Activated T-cell treated with anti-CD3 and anti-CD28 coated beads, Interleukin-2, amount 50 U/mL, for 4 hours (primary cell): ENCODE data around the gene LANCL2. TPM values are rescaled to one million over a fixed set of nuclear protein-coding genes. Genes with fewer than 3 reads are reported as not detected.
A peak's percentile ranks its signal among the peaks of the same experiment; 100 is the strongest.

Experiments
- ATAC-seq, 2 donors: fragments of 200-7000 bp; cut with Tn5 transposase; one replicate each; pipeline ENCODE4 v1.10.0; 2021
- DNase-seq: peaks from one replicate; pipeline ENCODE4 v3.0.0-alpha.2; 2020
- H3K27me3 Mint-ChIP-seq: one replicate; pipeline ENCODE4 v1.8.0; 2021; ENCODE audit warnings: low read depth, mixed read lengths
- H3K36me3 Mint-ChIP-seq: one replicate; pipeline ENCODE4 v1.8.0; 2022; ENCODE audit warnings: mixed read lengths; ENCODE audit not compliant: insufficient read depth
- H3K4me1 Mint-ChIP-seq: one replicate; pipeline ENCODE4 v1.8.0; 2021; ENCODE audit warnings: low read depth, mixed read lengths
- H3K4me3 Mint-ChIP-seq: one replicate; pipeline ENCODE4 v1.8.0; 2021; ENCODE audit warnings: mild to moderate bottlenecking, moderate library complexity, mixed read lengths
- H3K9me3 Mint-ChIP-seq: one replicate; pipeline ENCODE4 v1.8.0; 2021; ENCODE audit warnings: mixed read lengths
- total RNA-seq, 3 donors: library from RNA; stranded (reverse); gene quantifications; one replicate each; pipeline ENCODE4 v1.2.1, GENCODE V29; 2021

The LANCL2 gene, protein sequence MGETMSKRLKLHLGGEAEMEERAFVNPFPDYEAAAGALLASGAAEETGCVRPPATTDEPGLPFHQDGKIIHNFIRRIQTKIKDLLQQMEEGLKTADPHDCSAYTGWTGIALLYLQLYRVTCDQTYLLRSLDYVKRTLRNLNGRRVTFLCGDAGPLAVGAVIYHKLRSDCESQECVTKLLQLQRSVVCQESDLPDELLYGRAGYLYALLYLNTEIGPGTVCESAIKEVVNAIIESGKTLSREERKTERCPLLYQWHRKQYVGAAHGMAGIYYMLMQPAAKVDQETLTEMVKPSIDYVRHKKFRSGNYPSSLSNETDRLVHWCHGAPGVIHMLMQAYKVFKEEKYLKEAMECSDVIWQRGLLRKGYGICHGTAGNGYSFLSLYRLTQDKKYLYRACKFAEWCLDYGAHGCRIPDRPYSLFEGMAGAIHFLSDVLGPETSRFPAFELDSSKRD
- total RNA-seq: 10 to 100 TPM; 23.3 to 26.4 (median 25.7) TPM

DNA sequence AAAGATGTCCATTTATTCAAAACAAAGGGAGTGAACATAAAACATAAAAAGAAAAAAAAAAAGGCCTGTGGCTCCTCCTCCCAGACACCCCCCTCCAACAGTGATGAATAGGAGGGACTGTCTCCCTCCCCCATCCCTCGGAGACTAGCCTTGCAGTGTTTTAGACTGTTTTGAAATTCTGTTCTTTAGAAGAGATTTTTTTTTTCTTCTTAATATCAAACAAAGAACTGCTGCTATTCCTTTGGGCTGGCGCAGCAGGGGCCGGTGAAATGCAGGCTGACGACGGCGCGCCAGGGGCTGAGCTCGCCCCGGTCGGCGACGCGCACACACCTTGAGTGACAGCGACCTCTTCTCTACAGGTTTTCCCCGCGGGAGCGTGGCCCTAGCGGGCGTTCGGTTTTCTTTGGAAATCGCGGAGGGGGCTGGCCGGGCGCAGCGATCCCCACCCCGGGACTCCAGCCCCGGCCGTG lies at the start of gene LANCL2:
Gene LANCL2 (plus strand): TSS at position 133 of the 470 bp plus-strand sequence. CDS start 689 bp downstream, outside the sequence.
- Mint-ChIP-seq H3K9me3 (no peaks in the 10 kb centered on the region), H3K4me1 (peaks cover 32% of the 10 kb centered on the region), H3K4me3 (peak within 1 kb of the TSS; percentile 98), H3K27me3 (no peaks in the 10 kb centered on the region), H3K36me3 (peaks cover 1% of the 10 kb centered on the region)
- DNase-seq (peak; percentile 40), ATAC-seq (peak; percentile 31 to 38)

DNA sequence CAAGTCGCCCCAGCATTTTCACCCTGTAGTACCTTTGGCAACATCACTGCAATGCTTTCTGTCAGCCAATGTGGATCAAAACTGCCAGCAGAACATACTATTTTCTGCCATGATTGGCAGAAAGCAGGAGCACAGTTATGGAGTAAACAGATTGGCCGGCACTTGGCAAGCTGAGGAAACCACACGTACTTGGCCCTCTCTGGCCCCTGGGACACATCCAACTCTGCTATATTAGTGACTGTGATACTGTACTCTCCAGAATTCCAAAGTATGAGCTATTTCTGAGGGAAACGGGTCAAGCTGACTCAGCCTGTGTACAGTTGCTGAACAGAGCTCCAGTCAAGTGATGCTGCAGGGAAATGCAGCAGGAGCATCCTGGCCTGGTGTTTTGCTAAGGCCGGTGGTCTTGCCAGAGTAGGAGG lies 39.8 kb upstream of the LANCL2 start:
- Mint-ChIP-seq H3K9me3 (peaks cover 4% of the 10 kb centered on the region), H3K27me3 (peaks cover 10% of the 10 kb centered on the region), H3K4me1 (no peaks in the 10 kb centered on the region), H3K4me3 (no peak overlapping the region), H3K36me3 (no peaks in the 10 kb centered on the region)
- no peak for ATAC-seq
- no peak for DNase-seq

DNA sequence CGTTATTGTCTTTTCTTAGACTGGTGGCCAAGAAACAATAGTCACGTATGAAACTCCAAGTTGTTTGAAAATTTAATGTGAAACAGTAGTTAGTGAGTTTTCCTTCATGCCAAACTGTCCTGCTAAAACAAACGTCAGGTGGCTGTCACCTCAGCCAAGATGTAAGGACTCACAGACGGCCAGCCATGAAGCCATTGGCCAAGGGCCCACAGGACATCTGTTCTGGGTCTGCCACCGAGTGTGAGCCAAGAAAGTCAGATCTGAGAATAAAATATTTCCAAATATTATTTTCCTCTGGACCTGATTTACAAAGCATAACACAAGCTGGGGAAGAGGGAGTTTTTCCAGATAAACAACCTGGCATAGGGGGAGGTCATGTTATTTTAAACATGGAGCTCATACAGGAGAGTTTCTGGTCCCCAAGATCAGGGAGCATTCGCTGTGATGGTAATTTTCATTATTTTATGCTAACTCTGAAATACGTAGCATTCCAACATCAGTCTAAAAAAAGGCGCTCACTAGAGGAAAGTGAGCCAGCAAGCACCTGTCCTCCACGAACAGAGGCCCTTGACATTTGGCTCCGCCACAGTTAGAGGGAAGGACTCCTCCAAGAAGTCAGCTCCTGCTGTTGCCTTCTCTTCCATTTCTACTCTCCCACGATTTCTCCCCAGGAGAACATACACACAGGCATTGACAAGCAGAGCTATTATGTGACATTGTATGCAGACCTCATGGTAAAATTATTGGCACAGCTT lies 38.9 kb upstream of the LANCL2 start:
- ATAC-seq (no peak), DNase-seq (no peak)
- Mint-ChIP-seq H3K9me3 (peaks cover 4% of the 10 kb centered on the region), H3K27me3 (peaks cover 3% of the 10 kb centered on the region), H3K4me1 (no peaks in the 10 kb centered on the region), H3K36me3 (no peaks in the 10 kb centered on the region), H3K4me3 (no peak overlapping the region)

DNA sequence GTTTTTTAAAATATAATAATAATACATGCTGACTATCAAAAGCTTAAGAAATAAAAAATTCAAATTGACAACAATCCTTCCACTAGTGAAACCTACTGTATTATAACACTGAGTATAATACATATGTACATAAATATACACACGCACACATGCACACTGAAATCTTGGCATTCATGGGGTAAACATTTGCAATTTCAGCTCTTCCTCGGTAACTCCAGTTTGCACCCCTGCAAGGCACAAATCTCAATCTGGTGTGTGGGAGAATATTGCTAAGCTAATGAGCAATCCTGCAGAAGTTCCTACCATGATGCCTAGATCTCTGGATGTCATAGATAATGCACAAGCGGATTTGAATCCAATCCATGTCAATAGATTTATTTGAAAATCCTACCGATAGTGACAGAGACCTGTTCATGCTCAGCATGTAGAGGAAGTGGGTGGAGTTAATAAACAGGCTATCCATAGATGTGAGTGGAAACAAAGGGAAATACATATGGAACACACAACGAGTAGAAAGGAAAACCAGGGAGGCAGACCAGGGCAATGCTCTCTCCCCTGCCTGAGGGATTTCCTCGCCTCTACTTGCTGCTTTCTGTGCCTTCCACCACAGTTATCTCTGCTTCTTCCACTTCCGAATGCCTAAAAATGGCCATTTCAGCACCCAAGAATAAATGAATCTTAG lies 38.1 kb upstream of the LANCL2 start:
- no peaks in the 10 kb centered on the region for H3K9me3 Mint-ChIP-seq
- H3K27me3 Mint-ChIP-seq: peaks cover 4% of the 10 kb centered on the region
- DNase-seq (no peak), ATAC-seq (no peak)
- no peak overlapping the region for H3K4me3 Mint-ChIP-seq
- H3K4me1 Mint-ChIP-seq: no peaks in the 10 kb centered on the region
- H3K36me3 Mint-ChIP-seq: no peaks in the 10 kb centered on the region

DNA sequence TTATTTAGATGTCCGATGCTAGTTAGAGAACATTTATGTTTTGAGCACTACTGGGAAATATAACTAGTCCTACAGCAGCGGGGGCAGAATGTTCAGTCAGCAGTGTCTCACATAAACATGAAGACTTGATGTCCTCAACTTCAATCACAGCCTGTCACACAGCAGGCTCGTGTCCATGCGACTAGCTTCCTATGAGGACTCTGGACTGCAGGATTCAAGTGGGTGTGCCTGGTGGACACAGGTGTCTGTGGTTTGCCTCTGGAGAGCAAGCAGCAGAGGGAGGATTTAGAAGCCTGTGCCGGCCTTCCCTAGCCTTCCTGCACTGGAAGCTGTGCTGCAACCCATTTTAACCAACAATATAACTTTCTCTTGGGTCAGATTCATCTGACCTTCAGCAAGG lies 30.0 kb upstream of the LANCL2 start:
- H3K4me1 Mint-ChIP-seq: no peaks in the 10 kb centered on the region
- no peaks in the 10 kb centered on the region for H3K36me3 Mint-ChIP-seq
- ATAC-seq (no peak), DNase-seq (no peak)
- no peak overlapping the region for H3K4me3 Mint-ChIP-seq
- no peaks in the 10 kb centered on the region for H3K9me3 Mint-ChIP-seq
- H3K27me3 Mint-ChIP-seq: peaks cover 7% of the 10 kb centered on the region

DNA sequence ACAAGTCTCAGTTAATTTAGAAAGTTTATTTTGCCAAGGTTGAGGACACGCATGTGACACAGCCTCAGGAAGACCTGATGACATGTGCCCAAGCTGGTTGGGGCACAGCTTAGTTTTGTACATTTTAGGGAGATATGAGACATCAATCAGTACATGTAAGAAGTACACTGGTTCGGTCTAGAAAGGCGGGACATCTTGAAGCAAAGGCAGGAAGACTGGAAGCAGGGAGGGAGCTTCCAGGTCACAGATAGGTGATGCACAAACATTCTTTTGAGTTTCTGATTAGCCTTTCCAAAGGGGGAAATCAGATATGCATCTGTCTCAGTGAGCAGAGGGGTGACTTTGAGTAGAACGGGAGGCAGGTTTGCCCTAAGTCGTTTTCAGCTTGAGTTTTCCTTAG lies 29.4 kb upstream of the LANCL2 start:
- H3K4me1 Mint-ChIP-seq: no peaks in the 10 kb centered on the region

DNA sequence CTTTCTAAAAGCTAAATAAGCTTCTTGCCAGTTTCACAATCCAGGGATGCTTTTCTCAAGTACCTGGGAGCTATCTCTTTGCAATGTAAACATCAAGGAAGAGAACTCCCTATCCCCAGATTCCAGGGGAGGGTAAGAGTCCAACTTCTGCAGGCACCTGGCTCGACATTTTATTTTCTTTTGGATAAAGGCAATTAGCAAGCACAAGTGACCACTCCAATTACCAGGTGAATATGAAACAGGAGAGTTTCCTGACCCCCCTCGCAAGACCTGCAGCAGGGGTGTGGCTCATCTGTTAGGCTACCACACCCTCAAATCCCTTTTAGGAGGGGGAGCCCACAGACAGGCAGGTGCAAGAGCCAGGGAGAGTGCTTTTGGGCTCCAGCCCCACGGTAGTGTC lies 28.6 kb upstream of the LANCL2 start:
- ATAC-seq (no peak), DNase-seq (no peak)
- H3K4me3 Mint-ChIP-seq: no peak overlapping the region
- H3K27me3 Mint-ChIP-seq: peaks cover 3% of the 10 kb centered on the region
- H3K4me1 Mint-ChIP-seq: no peaks in the 10 kb centered on the region
- no peaks in the 10 kb centered on the region for H3K9me3 Mint-ChIP-seq
- no peaks in the 10 kb centered on the region for H3K36me3 Mint-ChIP-seq

More for the DNA sequence above, 29.4 kb upstream of the LANCL2 start:
- peaks cover 7% of the 10 kb centered on the region for H3K27me3 Mint-ChIP-seq
- H3K9me3 Mint-ChIP-seq: no peaks in the 10 kb centered on the region
- no peaks in the 10 kb centered on the region for H3K36me3 Mint-ChIP-seq
- DNase-seq (no peak), ATAC-seq (no peak)
- no peak overlapping the region for H3K4me3 Mint-ChIP-seq

DNA sequence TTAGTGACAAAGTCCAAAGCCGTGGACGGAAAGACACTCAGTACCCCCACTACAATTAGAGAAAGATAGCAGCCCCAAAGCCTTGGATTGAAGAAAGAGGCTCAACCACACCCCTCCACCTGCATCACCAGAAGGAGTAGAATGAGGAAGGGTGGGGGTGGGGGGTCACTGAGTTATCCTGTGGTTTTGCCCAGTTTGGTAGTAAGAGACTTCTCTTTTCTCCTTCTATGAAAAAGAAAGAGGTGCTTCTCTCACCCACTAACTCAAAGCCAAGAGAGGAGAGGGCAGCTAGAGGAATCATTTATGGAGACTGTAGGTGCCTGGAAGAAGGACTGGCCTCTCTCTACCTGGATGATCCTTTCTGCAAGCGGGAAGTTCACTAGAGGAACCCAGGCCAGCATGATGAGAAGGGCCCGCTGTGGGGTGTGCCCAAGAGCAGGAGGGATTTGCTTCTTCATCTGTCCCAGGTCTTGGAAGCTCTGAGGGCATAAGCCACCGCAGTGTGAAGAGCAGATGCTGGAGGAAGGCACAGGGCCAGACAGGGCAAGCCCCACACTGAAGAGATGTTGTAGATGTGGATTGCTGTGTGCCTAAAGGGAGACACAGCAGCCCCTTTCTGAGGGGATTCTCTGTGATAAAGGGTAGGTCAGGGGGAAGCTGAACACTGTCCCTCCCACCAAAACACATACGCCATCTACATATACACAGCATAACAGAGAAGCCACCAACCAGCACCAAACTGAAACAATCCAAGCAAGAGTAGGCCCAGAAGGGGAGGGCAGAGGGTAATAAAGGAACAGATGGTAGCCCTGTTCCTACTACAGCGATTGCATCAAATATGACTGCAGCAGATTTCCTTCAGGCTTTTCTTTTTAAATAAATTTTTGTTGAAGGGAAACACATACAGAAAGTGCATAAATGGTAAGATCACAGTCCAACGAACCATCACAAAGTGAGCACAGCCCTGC lies 25.8 kb upstream of the LANCL2 start:
- Mint-ChIP-seq H3K27me3 (peaks cover 3% of the 10 kb centered on the region), H3K4me3 (no peak overlapping the region), H3K9me3 (no peaks in the 10 kb centered on the region), H3K36me3 (no peaks in the 10 kb centered on the region), H3K4me1 (no peaks in the 10 kb centered on the region)
- no peak for ATAC-seq
- DNase-seq: no peak

DNA sequence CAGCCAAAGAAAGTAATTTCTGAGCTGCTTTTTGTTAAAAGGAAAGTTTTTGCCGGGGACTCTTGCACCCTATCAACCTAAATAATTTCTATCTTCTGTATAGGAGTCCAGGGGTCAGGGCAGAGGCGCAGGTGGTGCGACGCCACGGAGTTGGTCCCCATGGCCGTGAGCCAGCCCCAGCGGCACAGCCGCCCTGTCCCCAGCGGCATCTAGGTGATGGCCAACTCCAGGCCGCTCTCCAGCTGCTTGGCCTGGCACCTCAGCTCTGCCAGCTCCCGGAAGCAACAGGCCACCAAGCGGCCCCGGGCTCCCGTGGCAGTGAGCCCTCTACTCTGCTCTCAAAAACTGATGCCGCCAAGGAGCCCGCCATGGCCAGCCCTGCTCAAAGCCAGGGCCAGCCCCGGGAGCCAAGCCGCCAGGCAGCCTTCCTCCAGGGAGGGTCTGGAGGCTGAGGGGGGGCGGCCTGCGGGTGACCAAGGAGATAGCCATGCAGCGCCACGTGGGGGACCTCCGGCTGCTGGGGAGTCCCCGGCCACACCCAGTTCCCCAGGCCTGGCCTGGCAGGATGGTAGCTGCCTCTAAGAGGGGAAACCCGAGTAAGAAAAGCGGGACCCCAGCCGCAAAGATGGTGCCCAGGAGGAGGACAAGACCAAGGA lies 22.8 kb upstream of the LANCL2 start:
- DNase-seq: no peak
- Mint-ChIP-seq H3K4me1 (no peaks in the 10 kb centered on the region), H3K27me3 (peaks cover 6% of the 10 kb centered on the region), H3K36me3 (no peaks in the 10 kb centered on the region), H3K9me3 (no peaks in the 10 kb centered on the region), H3K4me3 (no peak overlapping the region)
- no peak for ATAC-seq

DNA sequence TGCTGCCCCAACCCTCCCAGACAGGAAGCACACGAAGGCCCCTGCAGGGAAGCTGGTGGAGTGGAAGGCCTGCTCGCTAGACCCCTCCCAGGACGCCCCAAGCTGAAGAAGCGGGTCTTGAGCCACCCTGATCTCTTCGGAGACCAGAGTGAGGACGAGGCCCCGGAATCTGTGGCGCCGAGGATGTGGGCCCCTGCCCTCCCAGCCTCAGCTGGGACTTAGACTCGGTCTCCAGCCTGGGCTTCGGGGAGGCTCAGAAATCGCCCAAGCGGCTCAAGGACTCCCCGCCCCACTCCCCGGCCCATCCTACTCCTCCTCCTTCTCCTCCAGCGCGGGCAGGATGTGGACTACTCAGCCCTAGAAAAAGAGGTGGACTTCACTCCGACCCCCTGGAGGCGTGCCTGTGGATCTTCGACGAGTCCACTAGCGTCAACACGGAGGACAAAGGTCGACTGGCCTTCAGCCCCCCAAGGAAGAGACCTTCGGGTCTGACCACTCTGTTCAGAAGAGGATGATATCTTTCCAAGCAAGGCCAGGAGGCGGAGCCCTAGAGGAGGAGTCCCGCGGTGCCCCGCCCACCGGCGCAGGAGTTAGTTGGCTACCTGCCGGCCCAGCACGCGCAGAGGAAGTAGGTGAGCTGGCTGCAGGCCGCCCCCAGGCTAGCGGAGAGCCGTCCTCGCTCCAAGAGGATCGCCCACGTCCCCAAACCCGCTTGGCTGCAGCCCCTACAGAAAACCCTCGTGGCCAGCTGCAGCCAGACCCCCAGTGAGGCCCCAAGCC lies 21.9 kb upstream of the LANCL2 start:
- H3K4me3 Mint-ChIP-seq: no peak overlapping the region
- DNase-seq (no peak), ATAC-seq (no peak)
- peaks cover 7% of the 10 kb centered on the region for H3K27me3 Mint-ChIP-seq
- H3K9me3 Mint-ChIP-seq: no peaks in the 10 kb centered on the region
- H3K4me1 Mint-ChIP-seq: peaks cover under 1% of the 10 kb centered on the region
- no peaks in the 10 kb centered on the region for H3K36me3 Mint-ChIP-seq

DNA sequence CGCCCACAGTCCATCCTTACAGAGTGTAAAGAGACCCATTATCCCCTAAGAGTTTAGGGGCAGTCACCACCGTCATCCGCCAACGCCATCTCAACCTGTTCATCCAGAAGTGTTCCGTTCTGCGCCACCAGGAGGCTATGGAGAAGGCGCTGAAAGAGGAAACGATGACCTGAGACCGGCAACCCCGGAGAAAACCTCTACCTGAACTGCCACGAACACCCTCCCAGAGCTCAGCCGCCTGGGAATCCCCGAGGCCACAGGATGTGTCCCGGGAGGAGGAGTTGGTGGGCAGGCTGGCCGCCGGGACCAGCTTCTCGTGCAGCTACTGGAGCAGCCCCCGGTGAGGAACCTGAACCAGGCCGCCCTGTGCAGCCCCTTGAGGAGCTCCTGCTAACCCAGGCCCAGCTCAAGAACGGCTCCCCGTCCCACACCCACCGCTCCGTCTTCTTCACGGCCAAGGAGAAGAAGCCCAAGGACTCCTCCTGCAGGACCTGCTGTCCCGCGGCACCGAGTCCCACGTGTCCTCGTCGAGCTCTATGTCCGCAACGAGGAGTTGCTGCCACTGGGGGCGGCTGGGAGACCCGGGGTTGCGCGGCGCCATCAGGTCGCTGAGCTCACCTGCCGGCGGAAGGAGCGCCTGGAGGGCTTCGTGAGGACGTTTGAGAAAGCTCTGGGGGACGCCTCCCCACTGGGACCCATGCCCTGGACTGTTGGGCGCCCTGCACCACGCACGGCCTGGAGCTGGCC lies 21.1 kb upstream of the LANCL2 start:
- ATAC-seq (no peak), DNase-seq (no peak)
- Mint-ChIP-seq H3K4me1 (peaks cover 7% of the 10 kb centered on the region), H3K9me3 (no peaks in the 10 kb centered on the region), H3K27me3 (peaks cover 7% of the 10 kb centered on the region), H3K4me3 (no peak overlapping the region), H3K36me3 (no peaks in the 10 kb centered on the region)

DNA sequence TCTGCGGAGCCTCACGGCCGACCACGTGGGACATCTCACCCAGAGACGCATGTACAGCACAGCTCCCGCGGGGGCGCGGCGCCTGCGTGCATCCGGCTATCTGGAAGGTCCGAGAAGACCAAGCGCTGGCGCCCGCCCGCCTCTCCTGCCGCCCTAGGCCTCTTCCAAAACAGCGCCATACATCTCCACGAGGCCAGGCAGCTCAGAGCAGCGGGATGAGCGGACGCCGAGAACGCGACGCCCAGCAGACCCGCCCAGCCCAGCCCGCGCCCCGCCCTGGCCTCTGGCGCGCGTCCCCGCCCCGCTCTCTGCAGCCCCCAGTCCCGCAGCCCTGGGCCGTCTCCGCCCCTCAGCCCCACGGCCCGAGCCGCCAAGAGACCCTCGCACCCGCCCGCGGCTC lies 20.3 kb upstream of the LANCL2 start:
- H3K36me3 Mint-ChIP-seq: no peaks in the 10 kb centered on the region
- no peaks in the 10 kb centered on the region for H3K9me3 Mint-ChIP-seq
- no peak overlapping the region for H3K4me3 Mint-ChIP-seq
- ATAC-seq (no peak), DNase-seq (no peak)
- H3K27me3 Mint-ChIP-seq: peaks cover 9% of the 10 kb centered on the region
- peaks cover 7% of the 10 kb centered on the region for H3K4me1 Mint-ChIP-seq
